Activated CD8-positive, alpha-beta memory T cell treated with anti-CD3 and anti-CD28 coated beads, Interleukin-2, amount 50 U/mL, for 1 hour (primary cell): ENCODE results near the gene NPAS1.

Experiments used
- DNase-seq: peaks from one replicate; pipeline ENCODE4 v3.0.0-alpha.2; 2020; ENCODE audit errors: extremely low read depth

NPAS1 gene, protein sequence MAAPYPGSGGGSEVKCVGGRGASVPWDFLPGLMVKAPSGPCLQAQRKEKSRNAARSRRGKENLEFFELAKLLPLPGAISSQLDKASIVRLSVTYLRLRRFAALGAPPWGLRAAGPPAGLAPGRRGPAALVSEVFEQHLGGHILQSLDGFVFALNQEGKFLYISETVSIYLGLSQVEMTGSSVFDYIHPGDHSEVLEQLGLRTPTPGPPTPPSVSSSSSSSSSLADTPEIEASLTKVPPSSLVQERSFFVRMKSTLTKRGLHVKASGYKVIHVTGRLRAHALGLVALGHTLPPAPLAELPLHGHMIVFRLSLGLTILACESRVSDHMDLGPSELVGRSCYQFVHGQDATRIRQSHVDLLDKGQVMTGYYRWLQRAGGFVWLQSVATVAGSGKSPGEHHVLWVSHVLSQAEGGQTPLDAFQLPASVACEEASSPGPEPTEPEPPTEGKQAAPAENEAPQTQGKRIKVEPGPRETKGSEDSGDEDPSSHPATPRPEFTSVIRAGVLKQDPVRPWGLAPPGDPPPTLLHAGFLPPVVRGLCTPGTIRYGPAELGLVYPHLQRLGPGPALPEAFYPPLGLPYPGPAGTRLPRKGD

GRCh38 chr19:47019431-47020041 lies at the start of gene NPAS1:
Gene NPAS1, plus strand, starts transcription at chr19:47019837. Its CDS starts 1,211 bp downstream, at chr19:47021048.
- DNase-seq: no peak

- no peak for DNase-seq
These were observed 48.8 kb upstream of the NPAS1 start for GRCh38 chr19:46970815-46971214.

DNA sequence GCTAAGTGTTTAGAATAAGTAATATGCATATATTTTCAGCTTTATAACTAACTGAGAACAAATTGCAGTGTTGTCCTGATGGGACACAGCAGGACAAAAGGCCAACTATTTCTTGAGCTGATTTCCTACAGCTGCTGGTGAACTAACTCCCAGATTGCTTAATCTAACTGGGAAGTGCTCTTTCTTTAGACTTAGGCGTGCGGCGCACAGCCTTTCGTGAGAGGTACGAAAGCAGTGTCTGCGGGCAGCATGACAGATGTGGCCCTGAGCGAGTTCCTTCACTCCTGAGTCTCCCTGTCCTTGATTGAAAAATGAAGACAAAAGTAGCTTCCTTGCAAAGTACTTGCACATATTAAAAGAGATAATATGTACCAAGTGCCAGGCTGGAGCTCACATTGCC lies 47.3 kb upstream of the NPAS1 start:
- DNase-seq: no peak

DNA sequence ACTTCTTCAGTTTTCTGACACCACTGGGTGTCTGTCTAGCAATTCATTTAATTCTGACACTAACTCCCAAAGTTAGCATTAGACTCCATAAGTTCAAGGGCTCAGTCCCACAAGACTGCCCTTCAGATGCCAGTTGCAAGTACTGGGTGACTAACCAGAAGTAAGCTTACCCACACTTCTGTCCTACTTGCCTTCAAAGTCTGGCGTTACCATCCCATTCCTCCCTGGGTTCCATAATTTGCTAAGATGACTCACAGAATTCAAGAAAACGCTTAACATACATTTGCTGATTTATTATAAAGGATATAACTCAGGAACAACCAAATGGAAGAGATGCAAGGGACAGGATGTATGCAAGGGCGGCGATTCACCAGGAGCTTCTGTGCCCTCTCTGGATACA lies 45.5 kb upstream of the NPAS1 start:
- no peak for DNase-seq

DNA sequence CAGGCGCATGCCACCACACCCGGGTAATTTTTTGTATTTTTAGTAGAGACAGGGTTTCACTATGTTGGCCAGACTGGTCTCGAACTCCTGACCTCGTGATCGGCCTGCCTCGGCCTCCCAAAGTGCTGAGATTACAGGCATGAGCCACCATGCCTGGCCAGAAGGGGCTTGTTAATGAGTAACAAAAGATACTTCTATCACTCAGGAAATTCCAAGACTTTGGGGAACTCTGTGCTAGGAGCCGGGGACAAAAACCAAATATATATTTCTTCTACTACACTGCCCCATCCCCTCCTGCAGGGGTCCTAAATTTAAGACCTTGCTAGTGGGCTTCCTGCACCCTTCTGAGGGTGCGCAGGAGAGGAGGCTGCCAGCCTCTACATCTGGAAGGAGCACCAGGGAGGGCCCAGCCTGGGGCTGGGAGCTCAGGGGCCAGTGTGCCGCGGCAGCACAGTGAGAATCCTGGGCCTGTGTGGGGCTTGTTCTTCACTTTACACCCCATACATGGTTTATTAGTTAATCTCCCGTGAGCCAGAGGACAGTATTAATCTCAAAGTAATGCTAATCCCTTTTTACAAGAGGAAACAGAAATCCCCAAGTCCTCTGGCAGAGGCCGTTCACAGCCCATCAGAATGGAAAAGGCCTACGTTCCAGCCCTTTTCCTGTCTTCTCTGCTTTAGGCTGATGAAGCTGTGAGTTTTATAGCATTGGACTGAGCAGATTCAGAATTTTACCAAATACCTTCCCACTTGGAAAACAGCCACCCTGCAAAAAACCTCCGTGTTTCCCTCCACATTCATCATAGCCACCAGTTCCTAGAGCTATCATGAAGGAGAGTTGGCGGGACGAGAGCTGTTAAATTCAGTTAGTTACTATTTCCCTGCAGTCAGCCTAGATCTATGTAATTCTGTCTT lies 44.4 kb upstream of the NPAS1 start:
- no peak for DNase-seq

- DNase-seq: no peak
These were observed 43.5 kb upstream of the NPAS1 start for GRCh38 chr19:46975925-46976782.

GRCh38 chr19:46976845-46977320 lies 42.8 kb upstream of the NPAS1 start:
- DNase-seq: no peak

DNA sequence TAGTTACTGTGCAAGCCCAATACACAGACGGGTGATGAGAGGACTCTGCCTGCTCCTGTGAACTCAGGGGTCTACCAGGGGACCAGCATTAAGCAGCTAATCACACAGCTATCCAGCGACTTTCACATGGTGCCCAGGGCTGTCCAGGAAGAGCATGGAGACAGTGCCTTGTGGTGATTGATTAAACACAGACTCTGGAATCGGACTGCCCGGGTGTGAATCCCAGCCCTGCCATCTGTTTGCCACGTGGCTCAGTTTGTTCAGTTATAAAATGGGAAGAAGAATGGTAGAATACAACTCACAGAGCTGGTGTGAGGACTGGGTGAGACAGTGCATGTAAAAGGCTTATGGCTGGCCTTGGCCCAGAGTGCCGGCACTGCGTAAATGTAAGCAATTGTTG lies 42.1 kb upstream of the NPAS1 start:
- no peak for DNase-seq

- DNase-seq: no peak
These were observed 41.3 kb upstream of the NPAS1 start for GRCh38 chr19:46978171-46978869.

DNA sequence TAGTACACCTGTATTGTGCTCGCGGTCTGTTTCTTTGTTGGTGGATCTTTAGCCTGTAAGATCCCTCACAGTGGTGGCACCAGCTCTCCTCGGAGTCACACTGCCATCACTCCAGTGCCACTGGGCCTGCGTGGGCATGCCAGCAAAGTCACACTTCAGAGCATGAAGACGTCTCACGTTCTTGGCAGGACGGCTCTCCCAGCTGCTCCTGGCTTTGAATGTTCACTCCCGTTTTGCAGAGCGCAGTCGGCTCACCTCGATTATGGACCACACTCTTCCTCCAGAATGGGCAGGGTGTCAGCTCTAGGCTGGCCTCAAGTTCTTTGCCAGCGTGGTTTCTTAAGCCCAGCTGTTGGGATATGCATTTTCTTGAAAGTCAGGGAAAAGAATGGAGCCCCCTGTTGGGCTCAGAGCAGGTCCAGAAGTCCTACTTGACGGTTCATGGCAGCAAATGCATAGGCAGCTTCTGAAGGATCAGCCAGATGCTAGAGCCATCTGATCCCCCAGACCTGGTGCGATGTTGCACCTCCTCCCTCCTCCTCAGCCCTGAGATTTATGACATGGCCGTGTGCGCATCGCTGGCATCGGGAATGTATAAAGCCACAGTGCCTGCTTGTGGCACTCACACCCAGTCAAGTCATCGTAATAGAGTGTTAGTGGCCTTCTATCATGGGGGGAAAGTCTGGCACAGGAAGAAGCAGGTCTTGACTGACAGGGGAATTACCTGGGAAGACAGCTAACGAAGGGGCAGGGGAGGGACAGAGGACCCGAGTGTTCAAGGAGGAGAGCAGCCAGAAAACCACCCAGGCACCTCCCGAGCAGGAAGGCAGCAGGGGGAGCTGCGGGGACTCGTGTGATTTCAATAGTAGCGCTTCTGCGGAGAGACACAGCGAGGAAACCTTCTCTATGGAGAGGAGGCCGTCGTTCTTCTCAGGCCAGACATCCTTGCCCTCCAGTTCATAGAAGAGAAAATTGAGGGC lies 40.2 kb upstream of the NPAS1 start:
- no peak for DNase-seq

DNA sequence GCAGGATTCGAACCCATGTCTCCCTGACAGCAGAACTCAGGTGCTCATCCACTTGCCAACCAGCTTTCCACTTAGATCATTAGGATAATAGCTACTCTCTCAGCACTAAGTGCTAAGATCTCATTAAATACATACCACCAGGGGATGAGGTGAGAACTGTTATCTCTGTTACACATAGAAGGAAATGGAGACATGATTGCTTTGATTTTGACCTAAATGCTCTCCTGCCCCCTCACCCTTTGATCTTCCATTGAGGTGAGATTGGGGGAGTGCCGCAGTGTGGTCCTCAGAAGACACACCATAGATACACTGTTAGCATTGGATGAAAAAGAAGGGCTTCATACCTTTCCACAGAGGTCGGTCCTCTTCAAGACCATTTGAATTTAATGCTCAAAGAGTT lies 38.9 kb upstream of the NPAS1 start:
- DNase-seq: no peak

DNA sequence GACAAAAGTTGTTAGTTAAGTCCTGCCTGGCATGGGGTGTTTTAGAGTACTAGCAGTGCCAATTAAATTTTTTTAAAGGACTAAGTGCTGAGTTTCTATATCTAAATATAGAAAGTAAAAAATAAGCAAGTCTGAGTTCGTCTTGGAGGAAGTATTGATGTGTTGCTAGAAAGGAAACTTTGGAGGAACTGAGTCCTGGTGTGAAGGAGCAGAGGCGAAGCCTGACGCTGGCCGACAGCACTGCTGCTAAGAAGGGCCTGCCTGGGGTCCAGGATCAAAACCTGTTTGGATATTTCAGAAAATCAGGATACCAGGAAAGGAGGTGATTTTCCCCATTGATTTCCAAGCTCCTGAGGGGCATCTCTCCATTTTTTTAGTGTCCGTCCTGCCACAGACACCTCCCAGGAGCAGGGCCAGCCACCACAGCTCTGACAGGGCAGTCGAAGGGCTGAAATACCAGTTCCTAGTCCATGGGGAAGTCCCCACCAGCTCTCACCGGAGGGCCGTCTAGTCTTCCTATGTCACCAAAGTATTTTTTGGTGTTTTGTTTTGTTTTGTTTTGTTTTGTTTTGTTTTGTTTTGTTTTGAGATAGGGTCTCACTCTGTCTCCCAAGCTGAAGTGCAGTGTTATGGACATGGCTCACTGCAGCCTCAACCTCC lies 38.2 kb upstream of the NPAS1 start:
- no peak for DNase-seq

GRCh38 chr19:46983097-46983496 lies 36.5 kb upstream of the NPAS1 start:
- no peak for DNase-seq

GRCh38 chr19:46984077-46985010 lies 35.3 kb upstream of the NPAS1 start:
- DNase-seq: no peak

- no peak for DNase-seq
These were observed 33.9 kb upstream of the NPAS1 start for GRCh38 chr19:46985542-46986415.

- DNase-seq: no peak
These were observed 30.9 kb upstream of the NPAS1 start for GRCh38 chr19:46988614-46989230.
